Measurements from ENCODE around the gene MYO1E.

- TF ChIP-seq EP300 (IDR thresholded peaks at IDR 0.05; ENCODE audit: borderline replicate concordance in 1 of 2, low read depth in 2 of 2, low read length in 2 of 2) (no peak), POLR2A (IDR thresholded peaks at IDR 0.05; ENCODE audit: control extremely low read depth in 1 of 2, low read depth in 2 of 2, low read length in 2 of 2) (no peak), KDM5A (IDR thresholded peaks at IDR 0.05; ENCODE audit: low read length) (no peak), HDAC6 (IDR thresholded peaks at IDR 0.05; ENCODE audit: low read depth, low read length) (no peak), CTCF (IDR thresholded peaks at IDR 0.05; ENCODE audit: control extremely low read depth in 1 of 3, insufficient read depth in 1 of 3, low read depth in 1 of 3, low read length in 3 of 3) (no peak), TBP (IDR thresholded peaks at IDR 0.05; ENCODE audit: low read depth, low read length) (no peak), RAD21 (IDR thresholded peaks at IDR 0.05 in 1 of 2, conservative IDR thresholded peaks at IDR 0.05 in 1 of 2; ENCODE audit: low read depth in 2 of 2, low read length in 2 of 2) (no peak), CHD2 (IDR thresholded peaks at IDR 0.05; ENCODE audit: low read length) (no peak), TEAD4 (IDR thresholded peaks at IDR 0.05; ENCODE audit: low read depth, low read length) (no peak), SRF (IDR thresholded peaks at IDR 0.05; ENCODE audit: low read depth, low read length) (no peak), POLR2AphosphoS5 (IDR thresholded peaks at IDR 0.05; ENCODE audit: low read depth, low read length) (no peak), JUN (IDR thresholded peaks at IDR 0.05; ENCODE audit: low read depth, low read length) (no peak), BACH1 (IDR thresholded peaks at IDR 0.05; ENCODE audit: low read length) (no peak)
Observed at GRCh38 chr15:59373215-59373614, 544 bp upstream of the MYO1E start.
